Progenitor cell of endocrine pancreas (in vitro differentiated cells): ENCODE data around the gene SLC9A3. TPM values are rescaled to one million over a fixed set of nuclear protein-coding genes. Genes with fewer than 3 reads are reported as not detected.
A peak's percentile ranks its signal among the peaks of the same experiment; 100 is the strongest.

Experiments used
- DNase-seq: peaks from one replicate; pipeline ENCODE4 v3.0.0; 2021; ENCODE audit warnings: low spot score; ENCODE audit not compliant: unreplicated experiment
- H3K27ac Mint-ChIP-seq: 2 replicates; pipeline ENCODE4 v1.8.0; 2021; ENCODE audit warnings: mild to moderate bottlenecking, moderate library complexity, mixed read lengths
- H3K27me3 Mint-ChIP-seq: 2 replicates; pipeline ENCODE4 v1.8.0; 2021; ENCODE audit warnings: mixed read lengths
- H3K36me3 Mint-ChIP-seq: 2 replicates; pipeline ENCODE4 v1.8.0; 2022; ENCODE audit warnings: mixed read lengths; ENCODE audit not compliant: insufficient read depth
- H3K4me1 Mint-ChIP-seq: 2 replicates; pipeline ENCODE4 v1.8.0; 2021; ENCODE audit warnings: low read depth, mixed read lengths
- H3K4me3 Mint-ChIP-seq: 2 replicates; pipeline ENCODE4 v1.8.0; 2021; ENCODE audit warnings: low read depth, mild to moderate bottlenecking, moderate library complexity, mixed read lengths
- H3K9me3 Mint-ChIP-seq: 2 replicates; pipeline ENCODE4 v1.8.0; 2021; ENCODE audit warnings: low read depth, mixed read lengths
- total RNA-seq: library from RNA; stranded (reverse); gene quantifications from 2 replicates; pipeline ENCODE4 v1.2.1, GENCODE V29; 2021
- TF ChIP-seq, protein P1 (sequence below): fragments of 200-600 bp; sonication (generic); IDR thresholded peaks from one replicate; pipeline ENCODE4 v1.5.0; 2021; ENCODE audit warnings: antibody characterized with exemption, mild to moderate bottlenecking; ENCODE audit not compliant: unreplicated experiment

SLC9A3 gene
- total RNA-seq, 1 donor from 2014 or later: 1.7 TPM

DNA sequence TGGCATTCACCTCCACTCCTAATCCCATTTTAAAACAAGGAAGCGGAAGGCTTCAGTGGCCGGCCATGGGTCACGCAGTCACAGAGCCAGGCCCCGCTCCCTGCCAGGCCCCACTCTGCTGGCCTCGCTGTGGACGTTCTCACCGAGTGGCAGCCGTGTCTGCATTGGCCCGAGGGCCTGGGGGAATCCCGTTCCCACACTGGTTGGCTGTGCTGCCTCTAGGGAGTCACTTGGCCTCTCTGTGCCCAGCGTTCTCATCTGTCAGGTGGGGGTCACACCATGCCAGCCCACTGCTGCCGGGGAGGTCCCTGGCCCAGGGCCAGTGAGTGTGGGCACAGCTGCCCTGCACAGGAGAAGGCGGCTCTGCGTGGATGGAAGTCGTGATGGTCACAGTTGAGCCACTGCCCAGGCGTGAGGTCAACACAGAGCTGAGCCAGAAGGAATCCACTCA is 13.4 kb upstream of the SLC9A3 start:
- H3K4me3 Mint-ChIP-seq: no peak overlapping the region
- no peaks in the 10 kb centered on the region for H3K36me3 Mint-ChIP-seq
- no peak for DNase-seq
- peaks cover 35% of the 10 kb centered on the region for H3K27me3 Mint-ChIP-seq
- H3K9me3 Mint-ChIP-seq: no peaks in the 10 kb centered on the region
- H3K27ac Mint-ChIP-seq: no peak overlapping the region
- TF ChIP-seq, protein P1, sequence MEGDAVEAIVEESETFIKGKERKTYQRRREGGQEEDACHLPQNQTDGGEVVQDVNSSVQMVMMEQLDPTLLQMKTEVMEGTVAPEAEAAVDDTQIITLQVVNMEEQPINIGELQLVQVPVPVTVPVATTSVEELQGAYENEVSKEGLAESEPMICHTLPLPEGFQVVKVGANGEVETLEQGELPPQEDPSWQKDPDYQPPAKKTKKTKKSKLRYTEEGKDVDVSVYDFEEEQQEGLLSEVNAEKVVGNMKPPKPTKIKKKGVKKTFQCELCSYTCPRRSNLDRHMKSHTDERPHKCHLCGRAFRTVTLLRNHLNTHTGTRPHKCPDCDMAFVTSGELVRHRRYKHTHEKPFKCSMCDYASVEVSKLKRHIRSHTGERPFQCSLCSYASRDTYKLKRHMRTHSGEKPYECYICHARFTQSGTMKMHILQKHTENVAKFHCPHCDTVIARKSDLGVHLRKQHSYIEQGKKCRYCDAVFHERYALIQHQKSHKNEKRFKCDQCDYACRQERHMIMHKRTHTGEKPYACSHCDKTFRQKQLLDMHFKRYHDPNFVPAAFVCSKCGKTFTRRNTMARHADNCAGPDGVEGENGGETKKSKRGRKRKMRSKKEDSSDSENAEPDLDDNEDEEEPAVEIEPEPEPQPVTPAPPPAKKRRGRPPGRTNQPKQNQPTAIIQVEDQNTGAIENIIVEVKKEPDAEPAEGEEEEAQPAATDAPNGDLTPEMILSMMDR: no peak
- H3K4me1 Mint-ChIP-seq: peaks cover 24% of the 10 kb centered on the region

DNA sequence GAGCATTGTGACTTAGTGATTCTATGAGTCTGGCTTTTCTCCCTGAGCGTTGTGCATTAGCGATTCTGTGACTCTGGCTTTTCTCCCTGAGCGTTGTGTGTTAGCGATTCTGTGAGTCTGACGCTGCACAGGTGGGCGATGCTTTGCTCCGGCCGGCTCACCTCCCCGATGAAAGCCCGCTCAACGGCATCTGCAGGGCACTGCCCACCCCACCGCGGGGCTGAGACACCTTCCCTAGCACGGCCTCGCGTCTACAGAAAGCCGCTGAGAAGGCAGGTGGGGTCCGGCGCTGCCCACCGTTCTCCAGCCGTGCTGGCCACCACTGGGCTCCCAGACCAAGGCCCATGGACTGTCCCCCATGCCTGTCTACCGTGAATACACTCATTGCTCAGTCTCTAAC is 12.8 kb upstream of the SLC9A3 start:
- Mint-ChIP-seq H3K27ac (peak overlapping the region; percentile 3), H3K36me3 (no peaks in the 10 kb centered on the region), H3K9me3 (no peaks in the 10 kb centered on the region), H3K4me1 (peaks cover 24% of the 10 kb centered on the region), H3K4me3 (no peak overlapping the region), H3K27me3 (peaks cover 31% of the 10 kb centered on the region)
- DNase-seq: no peak
- TF ChIP-seq, protein P1: no peak

DNA sequence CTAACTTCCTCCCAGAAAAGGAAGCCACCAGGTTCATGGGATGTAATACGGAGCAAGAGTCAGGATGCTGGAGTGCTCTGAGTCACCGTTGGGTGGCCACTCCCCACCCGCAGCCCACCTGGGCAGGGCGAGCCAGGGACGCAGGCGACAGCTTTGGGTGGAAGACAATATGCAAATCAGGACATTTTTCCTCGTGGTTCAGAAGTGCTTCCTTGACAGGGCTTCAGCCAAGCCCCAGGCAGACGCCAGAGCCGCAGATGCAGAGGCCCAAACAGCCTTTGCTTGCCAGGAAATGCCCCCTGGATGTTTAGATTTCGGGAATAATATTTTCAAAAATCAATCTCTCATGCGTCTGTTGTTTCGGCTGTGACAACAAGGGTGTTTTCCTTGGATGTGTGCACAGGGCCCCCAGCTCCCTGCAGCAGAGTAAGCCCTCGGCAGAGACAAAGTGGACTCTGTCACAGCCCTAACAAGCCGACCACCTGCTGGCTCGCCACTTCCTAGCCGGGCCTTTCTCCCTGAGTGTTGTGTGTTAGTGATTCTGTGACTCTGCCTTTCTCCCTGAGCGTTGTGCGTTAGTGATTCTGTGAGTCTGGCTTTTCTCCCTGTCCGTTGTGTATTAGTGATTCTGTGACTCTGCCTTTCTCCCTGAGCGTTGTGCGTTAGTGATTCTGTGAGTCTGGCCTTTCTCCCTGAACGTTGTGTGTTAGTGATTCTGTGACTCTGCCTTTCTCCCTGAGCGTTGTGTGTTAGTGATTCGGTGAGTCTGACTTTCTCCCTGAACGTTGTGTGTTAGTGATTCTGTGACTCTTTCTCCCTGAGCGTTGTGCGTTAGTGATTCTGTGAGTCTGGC is 11.8 kb upstream of the SLC9A3 start:
- Mint-ChIP-seq H3K27ac (peak overlapping the region; percentile 78), H3K9me3 (no peaks in the 10 kb centered on the region), H3K36me3 (no peaks in the 10 kb centered on the region), H3K4me1 (peaks cover 24% of the 10 kb centered on the region), H3K4me3 (peak overlapping the region; percentile 1), H3K27me3 (peaks cover 36% of the 10 kb centered on the region)
- TF ChIP-seq, protein P1: no peak
- no peak for DNase-seq

DNA sequence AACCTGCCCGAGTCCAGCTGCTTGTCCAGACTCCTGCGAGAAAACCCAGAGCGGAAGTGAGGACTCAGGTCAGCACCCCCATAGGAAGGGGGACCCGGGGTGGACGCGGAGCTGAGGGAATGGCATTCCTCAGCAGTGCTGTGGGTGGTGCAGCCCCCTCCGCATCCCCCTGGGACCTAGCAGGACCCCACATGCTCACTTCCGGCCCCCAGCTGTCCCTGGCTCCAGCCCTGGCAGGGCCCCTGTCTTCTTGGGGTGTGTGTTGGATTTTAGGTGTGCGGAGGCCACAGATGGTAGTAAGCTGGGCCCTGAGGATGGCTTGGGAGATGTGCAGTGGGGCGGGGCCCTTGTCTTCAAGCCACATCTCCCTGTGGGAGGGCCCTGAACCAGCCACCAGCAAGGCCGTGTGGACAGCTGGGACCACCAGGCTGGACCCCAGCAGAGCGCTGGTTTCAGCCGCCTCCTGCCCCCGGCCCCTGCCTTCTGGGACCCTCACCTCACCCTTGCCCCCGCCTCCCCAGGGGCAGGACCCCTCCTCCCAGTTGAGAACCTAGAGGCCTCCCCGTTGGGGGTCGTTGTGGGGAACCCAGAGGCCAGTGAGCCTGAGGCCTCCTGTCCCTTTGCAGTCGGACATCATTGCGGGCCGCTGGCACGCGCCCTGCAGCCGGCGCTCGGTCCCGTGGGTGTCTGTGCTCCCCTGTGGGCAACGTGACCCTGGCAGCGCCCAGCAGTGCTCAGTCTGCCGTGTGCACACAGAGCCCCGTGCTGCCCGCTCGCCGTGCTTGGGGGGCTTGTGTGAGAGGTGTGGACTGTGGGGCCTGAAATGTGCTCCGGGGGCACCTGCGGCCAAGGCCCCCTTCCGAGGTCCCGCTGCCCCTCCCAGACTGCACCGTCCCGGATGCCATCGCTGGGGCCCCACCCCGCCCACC is 10.8 kb upstream of the SLC9A3 start:
- Mint-ChIP-seq H3K9me3 (no peaks in the 10 kb centered on the region), H3K36me3 (no peaks in the 10 kb centered on the region), H3K4me3 (no peak overlapping the region), H3K27me3 (peaks cover 39% of the 10 kb centered on the region), H3K27ac (no peak overlapping the region), H3K4me1 (peaks cover 18% of the 10 kb centered on the region)
- TF ChIP-seq, protein P1: no peak
- no peak for DNase-seq
